ENCODE results near the gene FYN.

- no peak for TF ChIP-seq KLF8 (tag by site-specific recombination; IDR thresholded peaks at IDR 0.05)
- TF ChIP-seq, protein P1, sequence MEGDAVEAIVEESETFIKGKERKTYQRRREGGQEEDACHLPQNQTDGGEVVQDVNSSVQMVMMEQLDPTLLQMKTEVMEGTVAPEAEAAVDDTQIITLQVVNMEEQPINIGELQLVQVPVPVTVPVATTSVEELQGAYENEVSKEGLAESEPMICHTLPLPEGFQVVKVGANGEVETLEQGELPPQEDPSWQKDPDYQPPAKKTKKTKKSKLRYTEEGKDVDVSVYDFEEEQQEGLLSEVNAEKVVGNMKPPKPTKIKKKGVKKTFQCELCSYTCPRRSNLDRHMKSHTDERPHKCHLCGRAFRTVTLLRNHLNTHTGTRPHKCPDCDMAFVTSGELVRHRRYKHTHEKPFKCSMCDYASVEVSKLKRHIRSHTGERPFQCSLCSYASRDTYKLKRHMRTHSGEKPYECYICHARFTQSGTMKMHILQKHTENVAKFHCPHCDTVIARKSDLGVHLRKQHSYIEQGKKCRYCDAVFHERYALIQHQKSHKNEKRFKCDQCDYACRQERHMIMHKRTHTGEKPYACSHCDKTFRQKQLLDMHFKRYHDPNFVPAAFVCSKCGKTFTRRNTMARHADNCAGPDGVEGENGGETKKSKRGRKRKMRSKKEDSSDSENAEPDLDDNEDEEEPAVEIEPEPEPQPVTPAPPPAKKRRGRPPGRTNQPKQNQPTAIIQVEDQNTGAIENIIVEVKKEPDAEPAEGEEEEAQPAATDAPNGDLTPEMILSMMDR (tag by site-specific recombination; IDR thresholded peaks at IDR 0.05): no peak
- no peak for TF ChIP-seq YY1 (tag by site-specific recombination; IDR thresholded peaks at IDR 0.05)
- TF ChIP-seq, protein P2, sequence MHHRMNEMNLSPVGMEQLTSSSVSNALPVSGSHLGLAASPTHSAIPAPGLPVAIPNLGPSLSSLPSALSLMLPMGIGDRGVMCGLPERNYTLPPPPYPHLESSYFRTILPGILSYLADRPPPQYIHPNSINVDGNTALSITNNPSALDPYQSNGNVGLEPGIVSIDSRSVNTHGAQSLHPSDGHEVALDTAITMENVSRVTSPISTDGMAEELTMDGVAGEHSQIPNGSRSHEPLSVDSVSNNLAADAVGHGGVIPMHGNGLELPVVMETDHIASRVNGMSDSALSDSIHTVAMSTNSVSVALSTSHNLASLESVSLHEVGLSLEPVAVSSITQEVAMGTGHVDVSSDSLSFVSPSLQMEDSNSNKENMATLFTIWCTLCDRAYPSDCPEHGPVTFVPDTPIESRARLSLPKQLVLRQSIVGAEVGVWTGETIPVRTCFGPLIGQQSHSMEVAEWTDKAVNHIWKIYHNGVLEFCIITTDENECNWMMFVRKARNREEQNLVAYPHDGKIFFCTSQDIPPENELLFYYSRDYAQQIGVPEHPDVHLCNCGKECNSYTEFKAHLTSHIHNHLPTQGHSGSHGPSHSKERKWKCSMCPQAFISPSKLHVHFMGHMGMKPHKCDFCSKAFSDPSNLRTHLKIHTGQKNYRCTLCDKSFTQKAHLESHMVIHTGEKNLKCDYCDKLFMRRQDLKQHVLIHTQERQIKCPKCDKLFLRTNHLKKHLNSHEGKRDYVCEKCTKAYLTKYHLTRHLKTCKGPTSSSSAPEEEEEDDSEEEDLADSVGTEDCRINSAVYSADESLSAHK (tag by site-specific recombination; IDR thresholded peaks at IDR 0.05): no peak
- TF ChIP-seq SP7 (tag by site-specific recombination; IDR thresholded peaks at IDR 0.05): no peak
- no peak for TF ChIP-seq ZBTB21 (tag by site-specific recombination; IDR thresholded peaks at IDR 0.05)
- TF ChIP-seq ELK4 (IDR thresholded peaks at IDR 0.05; ENCODE audit: borderline replicate concordance, low read depth, low read length): no peak
- no peak for TF ChIP-seq REPIN1 (tag by site-specific recombination; IDR thresholded peaks at IDR 0.05; ENCODE audit: low read depth)
- no peak for TF ChIP-seq ZNF138 (tag by site-specific recombination; IDR thresholded peaks at IDR 0.05; ENCODE audit: borderline replicate concordance)
- no peak for TF ChIP-seq ZNF501 (tag by site-specific recombination; IDR thresholded peaks at IDR 0.05)
- TF ChIP-seq OSR2 (tag by site-specific recombination; IDR thresholded peaks at IDR 0.05): no peak
- no peak for TF ChIP-seq GLI2 (tag by site-specific recombination; IDR thresholded peaks at IDR 0.05; ENCODE audit: borderline replicate concordance, low read depth)
- no peak for TF ChIP-seq EGR2 (tag by site-specific recombination; IDR thresholded peaks at IDR 0.05; ENCODE audit: low read depth)
- TF ChIP-seq ZNF24 (tag by site-specific recombination; IDR thresholded peaks at IDR 0.05): no peak
Observed at GRCh38 chr6:111685058-111685457, 188.2 kb downstream of the FYN start.

Data from HEK293 (cell line).